ENCODE measurements around the gene TGFA. TPM values are rescaled to one million over a fixed set of nuclear protein-coding genes. Genes with fewer than 3 reads are reported as not detected.

The TGFA gene
- total RNA-seq (30.8 TPM), polyA plus RNA-seq (ENCODE audit: insufficient read depth, low read depth, low replicate concordance) (8.3 TPM)
- long read RNA-seq, donor 1, partial matches to known transcripts = 0 of 1 reads
- long read RNA-seq, donor 1, other reads (novel, unspliced or antisense) = 0 of 1 reads
- long read RNA-seq, donor 2, full-length matches to known transcripts = 6 of 6 reads
- long read RNA-seq, donor 2, partial matches to known transcripts = 0 of 6 reads
- long read RNA-seq, donor 2, other reads (novel, unspliced or antisense) = 0 of 6 reads
- long read RNA-seq, donor 3, partial matches to known transcripts = 0 of 1 reads
- long read RNA-seq, donor 3, other reads (novel, unspliced or antisense) = 0 of 1 reads
- long read RNA-seq, donor 4, partial matches to known transcripts = 0 of 3 reads
- long read RNA-seq, donor 4, other reads (novel, unspliced or antisense) = 0 of 3 reads
- long read RNA-seq, donor 5 = 0 reads
- long read RNA-seq, donor 6, full-length matches to known transcripts = 4 of 4 reads
- long read RNA-seq, donor 6, partial matches to known transcripts = 0 of 4 reads
- long read RNA-seq, donor 6, other reads (novel, unspliced or antisense) = 0 of 4 reads
- long read RNA-seq, donor 7, full-length matches to known transcripts = 12 of 16 reads
- long read RNA-seq, donor 7, partial matches to known transcripts = 0 of 16 reads
- long read RNA-seq, donor 7, other reads (novel, unspliced or antisense) = 4 of 16 reads
- long read RNA-seq, donor 8, partial matches to known transcripts = 0 of 2 reads
- long read RNA-seq, donor 8, other reads (novel, unspliced or antisense) = 0 of 2 reads
- long read RNA-seq, donor 9, full-length matches to known transcripts = 2 of 2 reads
- long read RNA-seq, donor 9, partial matches to known transcripts = 0 of 2 reads
- long read RNA-seq, donor 9, other reads (novel, unspliced or antisense) = 0 of 2 reads
- long read RNA-seq, donor 10, full-length matches to known transcripts = 2 of 2 reads
- long read RNA-seq, donor 10, partial matches to known transcripts = 0 of 2 reads
- long read RNA-seq, donor 10, other reads (novel, unspliced or antisense) = 0 of 2 reads

DNA sequence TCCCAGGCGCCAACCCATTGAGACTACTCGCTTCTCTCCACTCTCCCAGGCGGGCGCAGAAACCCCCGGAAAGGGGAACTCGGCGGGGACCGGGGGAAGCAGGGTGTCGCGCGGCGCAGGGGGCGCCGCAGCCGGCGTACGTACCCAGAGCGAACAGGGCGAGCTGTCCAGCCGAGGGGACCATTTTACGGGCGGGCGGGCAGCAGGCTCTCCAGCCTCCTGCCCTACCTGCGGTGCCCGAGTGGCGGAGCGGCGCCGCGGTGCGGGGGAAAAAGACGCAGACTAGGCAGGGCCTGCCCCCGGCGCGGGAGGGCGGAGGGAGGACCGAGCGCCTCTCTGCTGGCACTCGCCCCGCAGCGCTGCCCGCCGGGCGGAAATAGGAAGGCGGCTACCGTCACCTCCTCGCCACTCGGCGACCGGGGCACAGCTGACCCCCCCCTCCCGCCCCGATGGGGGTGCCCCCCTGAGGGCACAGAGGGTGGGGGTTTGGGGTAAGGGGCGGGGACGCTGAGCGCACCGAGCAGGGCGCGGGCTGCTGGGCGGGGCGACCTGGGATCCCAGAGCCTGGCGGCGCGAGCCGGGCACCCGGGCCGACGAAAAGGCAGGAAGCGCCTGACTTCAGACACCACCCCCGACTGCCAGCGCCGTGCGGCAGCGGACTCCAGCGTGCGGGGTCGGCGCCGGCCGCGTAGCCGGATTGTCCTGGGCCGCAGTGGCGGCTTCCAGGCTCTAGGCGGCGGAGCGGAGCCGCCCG lies at the start of gene TGFA:
Gene TGFA (minus strand): TSS at position 243 of the 754 bp plus-strand sequence. CDS start 59 bp downstream, at position 184.
- peak within 1 kb of the TSS; percentile 81 to 88 for H3K27ac ChIP-seq (ENCODE audit: low read depth in 2 of 2, low read length in 2 of 2)
- no peaks in the 10 kb centered on the region for H3K9me3 ChIP-seq (ENCODE audit: control insufficient read depth in 2 of 3, insufficient read depth in 1 of 3, low read length in 3 of 3)
- peak within 1 kb of the TSS; percentile 60 to 86 (median 70) for H3K4me3 ChIP-seq (ENCODE audit: low read length in 3 of 3)
- peaks cover 3 to 6% (median 5%) of the 10 kb centered on the region in 3 donors for H3K4me1 ChIP-seq (ENCODE audit: control insufficient read depth in 2 of 3, insufficient read depth in 2 of 3, low read depth in 1 of 3, low read length in 3 of 3)
- no peaks in the 10 kb centered on the region for H3K36me3 ChIP-seq (ENCODE audit: control insufficient read depth in 2 of 3, insufficient read depth in 3 of 3, low read length in 3 of 3)
- TF ChIP-seq, protein P1, sequence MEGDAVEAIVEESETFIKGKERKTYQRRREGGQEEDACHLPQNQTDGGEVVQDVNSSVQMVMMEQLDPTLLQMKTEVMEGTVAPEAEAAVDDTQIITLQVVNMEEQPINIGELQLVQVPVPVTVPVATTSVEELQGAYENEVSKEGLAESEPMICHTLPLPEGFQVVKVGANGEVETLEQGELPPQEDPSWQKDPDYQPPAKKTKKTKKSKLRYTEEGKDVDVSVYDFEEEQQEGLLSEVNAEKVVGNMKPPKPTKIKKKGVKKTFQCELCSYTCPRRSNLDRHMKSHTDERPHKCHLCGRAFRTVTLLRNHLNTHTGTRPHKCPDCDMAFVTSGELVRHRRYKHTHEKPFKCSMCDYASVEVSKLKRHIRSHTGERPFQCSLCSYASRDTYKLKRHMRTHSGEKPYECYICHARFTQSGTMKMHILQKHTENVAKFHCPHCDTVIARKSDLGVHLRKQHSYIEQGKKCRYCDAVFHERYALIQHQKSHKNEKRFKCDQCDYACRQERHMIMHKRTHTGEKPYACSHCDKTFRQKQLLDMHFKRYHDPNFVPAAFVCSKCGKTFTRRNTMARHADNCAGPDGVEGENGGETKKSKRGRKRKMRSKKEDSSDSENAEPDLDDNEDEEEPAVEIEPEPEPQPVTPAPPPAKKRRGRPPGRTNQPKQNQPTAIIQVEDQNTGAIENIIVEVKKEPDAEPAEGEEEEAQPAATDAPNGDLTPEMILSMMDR (IDR thresholded peaks at IDR 0.05; ENCODE audit: borderline replicate concordance, extremely low read depth, insufficient read depth) = peak; percentile 72
- DNase-seq = peak; percentile 86 to 95 (median 89)
- H3K9ac ChIP-seq (ENCODE audit: low read length in 3 of 3) = peak within 1 kb of the TSS; percentile 33 to 80 (median 56)
- FAIRE-seq = no peak
- peaks cover 3% of the 10 kb centered on the region for H3K27me3 ChIP-seq (ENCODE audit: control insufficient read depth, insufficient read depth, low read length)
- intact Hi-C loops (cut with DNase I) = no loop called here

DNA sequence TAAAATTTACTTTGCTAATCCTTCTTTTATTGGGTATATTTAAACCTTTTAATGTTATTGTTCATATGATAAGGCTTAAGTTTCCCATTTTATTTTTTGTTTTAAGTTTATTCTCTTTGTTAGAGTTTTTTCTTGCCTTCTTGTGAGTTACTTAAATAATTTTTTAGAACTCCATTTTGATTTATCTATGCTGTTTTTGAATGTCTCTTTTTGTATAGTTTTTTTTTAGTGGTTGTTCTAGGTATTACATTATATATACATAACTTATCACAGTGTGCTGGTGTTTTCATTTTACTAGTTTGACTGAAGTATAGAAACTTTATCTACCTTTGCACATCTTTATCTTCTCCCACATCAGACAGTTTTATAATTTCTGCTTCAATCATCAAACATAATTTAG lies 49.4 kb upstream of the TGFA start:
- Histone ChIP-seq H3K27me3 (ENCODE audit: control insufficient read depth, insufficient read depth, low read length) (no peaks in the 10 kb centered on the region), H3K4me3 (ENCODE audit: low read length in 3 of 3) (no peak overlapping the region), H3K9ac (ENCODE audit: low read length in 3 of 3) (no peak overlapping the region), H3K36me3 (ENCODE audit: control insufficient read depth in 2 of 3, insufficient read depth in 3 of 3, low read length in 3 of 3) (no peaks in the 10 kb centered on the region), H3K27ac (ENCODE audit: low read depth in 2 of 2, low read length in 2 of 2) (no peak overlapping the region), H3K9me3 (ENCODE audit: control insufficient read depth in 2 of 3, insufficient read depth in 1 of 3, low read length in 3 of 3) (no peaks in the 10 kb centered on the region), H3K4me1 (ENCODE audit: control insufficient read depth in 2 of 3, insufficient read depth in 2 of 3, low read depth in 1 of 3, low read length in 3 of 3) (no peaks in the 10 kb centered on the region)
- TF ChIP-seq, protein P1 (IDR thresholded peaks at IDR 0.05; ENCODE audit: borderline replicate concordance, extremely low read depth, insufficient read depth) = no peak
- intact Hi-C loops (cut with DNase I) = no loop called here
- peak; percentile 39 for FAIRE-seq
- DNase-seq = no peak

DNA sequence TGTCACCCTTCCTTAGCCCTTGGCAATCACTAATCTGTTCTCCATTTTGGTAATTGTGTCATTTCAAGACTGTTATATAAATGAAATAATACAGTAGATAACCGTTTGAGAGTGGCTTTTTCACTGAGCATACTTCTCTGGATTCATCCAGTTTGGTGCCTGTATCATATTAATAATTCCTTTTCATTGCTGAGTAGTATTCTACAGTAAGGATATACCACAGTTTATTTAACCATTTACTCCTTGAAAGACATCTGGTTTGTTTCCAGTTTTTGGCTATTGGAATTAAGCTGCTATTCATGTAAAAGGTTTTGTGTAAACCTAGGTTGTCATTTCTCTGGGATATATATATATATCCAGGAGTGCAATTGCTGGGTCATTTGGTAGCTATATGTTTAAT lies 44.6 kb upstream of the TGFA start:
- H3K36me3 ChIP-seq (ENCODE audit: control insufficient read depth in 2 of 3, insufficient read depth in 3 of 3, low read length in 3 of 3) = no peaks in the 10 kb centered on the region
- FAIRE-seq = no peak

More for the DNA sequence above, 44.6 kb upstream of the TGFA start:
- intact Hi-C loops (cut with DNase I) = no loop called here
- TF ChIP-seq, protein P1 (IDR thresholded peaks at IDR 0.05; ENCODE audit: borderline replicate concordance, extremely low read depth, insufficient read depth) = no peak
- H3K4me1 ChIP-seq (ENCODE audit: control insufficient read depth in 2 of 3, insufficient read depth in 2 of 3, low read depth in 1 of 3, low read length in 3 of 3) = no peaks in the 10 kb centered on the region
- no peaks in the 10 kb centered on the region for H3K27me3 ChIP-seq (ENCODE audit: control insufficient read depth, insufficient read depth, low read length)
- H3K9me3 ChIP-seq (ENCODE audit: control insufficient read depth in 2 of 3, insufficient read depth in 1 of 3, low read length in 3 of 3) = no peaks in the 10 kb centered on the region
- H3K4me3 ChIP-seq (ENCODE audit: low read length in 3 of 3) = no peak overlapping the region
- no peak for DNase-seq
- no peak overlapping the region for H3K9ac ChIP-seq (ENCODE audit: low read length in 3 of 3)
- no peak overlapping the region for H3K27ac ChIP-seq (ENCODE audit: low read depth in 2 of 2, low read length in 2 of 2)

All from kidney (tissue), 22 donors.